Neuron (in vitro differentiated cells): Measurements from ENCODE around the gene AKT2.

Experiments
- H2AFZ ChIP-seq: one replicate; pipeline ENCODE4 v1.6.1; 2013; ENCODE audit warnings: low read depth, mild to moderate bottlenecking, inconsistent platforms, low read length, moderate library complexity
- H3K27me3 ChIP-seq: one replicate; pipeline ENCODE4 v1.6.1; 2013; ENCODE audit warnings: low read length; ENCODE audit not compliant: insufficient read depth
- H3K36me3 ChIP-seq: one replicate; pipeline ENCODE4 v1.6.1; 2013; ENCODE audit warnings: low read length; ENCODE audit not compliant: insufficient read depth
- H3K4me1 ChIP-seq: one replicate; pipeline ENCODE4 v1.6.1; 2013; ENCODE audit warnings: low read length; ENCODE audit not compliant: insufficient read depth
- H3K4me3 ChIP-seq: 2 replicates; pipeline ENCODE4 v1.5.1; 2013; ENCODE audit warnings: mild to moderate bottlenecking, low read length, moderate library complexity
- H3K9me3 ChIP-seq: one replicate; pipeline ENCODE4 v1.6.1; 2013; ENCODE audit warnings: low read length

AKT2 gene

GRCh38 chr19:40200341-40201099, 84.6 kb downstream of the AKT2 start:
- Histone ChIP-seq H2AFZ (no peak overlapping the region), H3K4me3 (no peak overlapping the region), H3K36me3 (peaks cover 37% of the 10 kb centered on the region), H3K9me3 (peaks cover 12% of the 10 kb centered on the region), H3K27me3 (no peaks in the 10 kb centered on the region), H3K4me1 (no peaks in the 10 kb centered on the region)

GRCh38 chr19:40198272-40198990, 86.7 kb downstream of the AKT2 start:
- Histone ChIP-seq H2AFZ (no peak overlapping the region), H3K27me3 (no peaks in the 10 kb centered on the region), H3K9me3 (peaks cover 2% of the 10 kb centered on the region), H3K4me3 (no peak overlapping the region), H3K36me3 (peaks cover 18% of the 10 kb centered on the region), H3K4me1 (no peaks in the 10 kb centered on the region)

DNA sequence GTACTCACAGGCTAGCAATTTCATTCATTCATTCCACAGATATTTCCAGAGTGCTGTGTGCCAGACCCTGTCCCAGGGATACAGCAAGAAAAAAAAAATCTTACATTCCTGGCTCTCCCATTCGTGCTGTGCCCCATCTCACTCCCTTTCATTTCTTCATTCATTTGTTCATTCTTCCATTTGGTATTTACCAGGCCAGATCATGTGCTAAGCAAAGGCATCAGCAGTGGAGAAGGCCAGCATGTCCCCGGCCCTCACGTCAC, 91.6 kb downstream of the AKT2 start:
- no peak overlapping the region for H3K4me3 ChIP-seq
- peaks cover 15% of the 10 kb centered on the region for H3K4me1 ChIP-seq
- no peak overlapping the region for H2AFZ ChIP-seq
- H3K27me3 ChIP-seq: no peaks in the 10 kb centered on the region
- H3K36me3 ChIP-seq: peaks cover 5% of the 10 kb centered on the region
- no peaks in the 10 kb centered on the region for H3K9me3 ChIP-seq

DNA sequence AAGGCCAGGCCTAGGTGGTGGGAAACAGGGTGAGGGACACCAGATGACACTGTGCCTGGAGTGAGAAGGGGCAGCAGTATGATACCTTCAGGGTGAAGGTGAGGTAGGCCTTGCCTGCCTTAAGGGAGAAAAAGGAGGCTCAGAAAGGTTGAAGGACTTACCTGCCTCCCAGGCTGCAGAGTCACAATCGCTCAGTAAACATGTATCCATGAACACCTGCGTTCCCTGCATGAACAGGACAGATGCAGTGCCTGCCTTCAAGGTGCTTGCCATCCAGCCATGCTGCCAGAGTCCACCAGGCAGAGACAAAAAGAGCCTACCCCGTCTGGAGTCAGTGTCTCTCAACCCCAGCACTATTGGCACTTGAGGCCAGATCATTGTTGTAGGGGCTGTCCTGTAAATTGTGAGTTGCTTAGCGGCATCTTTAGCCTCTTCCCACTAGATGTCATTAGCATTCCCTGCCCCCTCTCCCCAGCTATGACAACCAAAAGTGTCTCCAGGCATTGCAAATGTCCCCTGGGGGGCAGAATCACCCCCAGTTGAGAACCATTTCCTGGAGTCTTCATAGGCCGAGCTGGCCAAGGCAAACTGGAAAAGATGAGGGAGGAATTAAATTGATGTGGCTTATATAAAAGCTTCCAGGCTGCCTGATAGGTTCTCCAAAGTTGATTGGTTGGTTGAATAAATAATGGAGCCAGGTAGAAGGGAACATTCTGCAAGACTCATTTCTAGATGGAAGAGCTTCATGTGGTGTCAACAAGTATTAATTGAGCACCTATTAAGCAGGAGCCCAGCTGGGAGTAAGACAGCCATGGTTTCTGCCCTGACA, 92.2 kb downstream of the AKT2 start:
- Histone ChIP-seq H3K4me1 (peaks cover 15% of the 10 kb centered on the region), H3K36me3 (no peaks in the 10 kb centered on the region), H3K9me3 (no peaks in the 10 kb centered on the region), H3K27me3 (no peaks in the 10 kb centered on the region), H2AFZ (no peak overlapping the region), H3K4me3 (no peak overlapping the region)

- Histone ChIP-seq H3K36me3 (no peaks in the 10 kb centered on the region), H2AFZ (peak overlapping the region; percentile 84), H3K27me3 (no peaks in the 10 kb centered on the region), H3K4me1 (peaks cover 15% of the 10 kb centered on the region), H3K9me3 (no peaks in the 10 kb centered on the region), H3K4me3 (peak overlapping the region; percentile 98)
These were observed 93.1 kb downstream of the AKT2 start for GRCh38 chr19:40191836-40192646.

DNA sequence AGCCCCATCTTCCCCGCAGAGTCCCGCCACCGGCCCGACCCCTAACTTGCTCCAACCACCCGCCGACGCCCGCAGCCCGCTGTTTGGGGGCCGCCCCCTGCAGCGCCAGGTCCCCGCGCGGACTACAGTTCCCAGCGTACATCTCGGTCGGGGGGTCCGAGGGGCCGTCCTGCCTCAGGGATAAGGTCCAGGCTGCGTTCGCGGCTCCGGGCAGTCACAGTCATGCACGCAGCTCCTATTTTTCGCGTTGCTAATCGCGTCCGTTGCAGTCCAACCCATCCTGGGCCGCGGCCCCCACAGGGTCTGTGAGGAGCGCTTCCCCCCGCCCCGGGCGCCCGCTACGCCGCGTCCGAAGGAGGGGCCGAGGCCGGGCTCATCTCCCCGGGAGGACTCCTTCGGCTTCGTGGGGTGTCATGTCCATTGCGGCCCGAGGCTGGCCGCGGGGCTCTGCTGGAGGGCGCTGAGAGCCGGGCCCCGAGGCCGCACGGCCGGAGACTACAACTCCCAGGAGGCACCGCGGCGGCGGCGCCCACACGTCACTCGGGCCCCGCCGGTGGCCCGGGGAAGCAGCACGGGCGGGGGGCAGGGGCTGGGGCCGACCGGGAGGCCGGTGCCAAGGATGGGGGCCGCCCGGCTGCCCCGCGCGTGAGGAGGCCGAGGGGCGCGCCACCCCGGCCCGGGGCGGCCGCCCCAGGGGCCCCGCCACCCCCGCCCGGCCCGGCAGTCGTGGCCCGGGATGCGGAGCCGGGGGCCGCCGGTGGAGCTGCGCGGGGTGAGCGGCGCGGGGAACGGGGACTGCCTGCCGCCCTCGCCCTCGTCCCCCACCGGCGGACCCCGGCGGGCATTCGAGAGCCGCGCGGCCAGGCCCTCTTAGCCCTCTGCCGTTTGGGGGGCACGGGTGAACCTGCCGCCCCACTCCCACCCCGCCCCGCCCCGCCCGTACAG, 94.0 kb downstream of the AKT2 start, which contains the start of gene MAP3K10:
Gene MAP3K10, plus strand, starts transcription at position 536 of the 945 bp plus-strand sequence. CDS start 606 bp downstream, outside the sequence.
- Histone ChIP-seq H2AFZ (peak within 1 kb of the TSS; percentile 99), H3K36me3 (no peaks in the 10 kb centered on the region), H3K4me3 (peak within 1 kb of the TSS; percentile 98), H3K27me3 (no peaks in the 10 kb centered on the region), H3K4me1 (peaks cover 15% of the 10 kb centered on the region), H3K9me3 (no peaks in the 10 kb centered on the region)

DNA sequence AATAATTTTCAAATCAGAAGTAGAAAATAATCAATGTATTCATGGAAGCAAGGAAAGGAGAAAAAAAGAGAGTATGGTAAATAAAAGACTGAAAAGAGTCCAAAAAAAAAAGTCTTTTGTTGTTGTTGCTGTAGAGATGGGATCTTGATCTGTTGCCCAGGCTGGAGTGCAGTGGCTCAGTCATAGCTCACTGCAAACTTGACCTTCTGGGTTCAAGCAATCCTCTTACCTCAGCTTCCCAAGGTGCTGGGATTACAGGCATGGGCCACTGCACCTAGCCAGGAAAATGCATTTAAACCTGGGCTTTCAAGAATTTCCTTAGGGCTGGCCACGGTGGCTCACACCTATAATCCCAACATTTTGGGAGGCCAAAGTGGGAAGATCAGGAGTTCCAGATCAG, 100.9 kb downstream of the AKT2 start:
- Histone ChIP-seq H3K27me3 (peaks cover 2% of the 10 kb centered on the region), H3K36me3 (no peaks in the 10 kb centered on the region), H2AFZ (no peak overlapping the region), H3K9me3 (no peaks in the 10 kb centered on the region), H3K4me3 (no peak overlapping the region), H3K4me1 (no peaks in the 10 kb centered on the region)
